Pancreas (tissue), 10 donors: ENCODE data around the gene NKD1. TPM values are rescaled to one million over a fixed set of nuclear protein-coding genes. Genes with fewer than 3 reads are reported as not detected.

ENCODE experiments used
- ATAC-seq, 4 donors: fragments of 200-7000 bp; cut with Tn5 transposase; one replicate each; pipeline versions ENCODE4 v1.8.0 to v1.9.1; 2020; ENCODE audit warnings: mild to moderate bottlenecking in 4 of 4, moderate library complexity in 4 of 4
- DNase-seq, 6 donors: peaks; one replicate each; pipeline ENCODE4 v3.0.0-alpha.2; 2020
- FAIRE-seq: peaks from 2 replicates; lab custom pipeline; 2012; peaks lifted over from hg19 to GRCh38; lab: Jason Lieb, UNC
- H3K27ac ChIP-seq, 4 donors: fragments of 200-600 bp; sonication (generic); 1 replicate in 3 of 4; 2 replicates in 1 of 4; pipeline versions ENCODE4 v1.5.0 to v1.8.0; 2020
- H3K27me3 ChIP-seq, 4 donors: fragments of 200-600 bp; one replicate each; pipeline ENCODE4 v1.8.0; 2021
- H3K36me3 ChIP-seq, 3 donors: fragments of 200-600 bp; sonication (generic) in 1 of 3; one replicate each; pipeline versions ENCODE4 v1.5.0 to v1.8.0; 2020 to 2021
- H3K4me1 ChIP-seq, 3 donors: fragments of 200-600 bp; one replicate each; pipeline ENCODE4 v1.8.0; 2021
- H3K4me3 ChIP-seq, 4 donors: fragments of 200-600 bp; sonication (generic) in 2 of 4; one replicate each; pipeline versions ENCODE4 v1.5.0 to v1.8.0; 2020 to 2021
- H3K9me3 ChIP-seq, 4 donors: fragments of 200-600 bp; one replicate each; pipeline ENCODE4 v1.8.0; 2021
- CTCF ChIP-seq, 4 donors: fragments of 200-600 bp; sonication (generic) in 3 of 4; IDR thresholded peaks; one replicate each; pipeline versions ENCODE4 v1.5.0 to v1.8.0; 2021; ENCODE audit warnings: antibody characterized with exemption in 4 of 4
- WGBS, 2 donors: extraction: QIAGEN DNeasy Blood & Tissue Kit; methylation state at CpG; one replicate each; pipeline ENCODE4 v1.1.7; 2013; 5-methylcytosine and 5-hydroxymethylcytosine counted together
- intact Hi-C, 3 donors: fragments of 100-400 bp; cut with DNase I; formaldehyde crosslinking; loops; one replicate each; pipeline versions ENCODE4 v1.11.1 to v1.14.2; 2022
- polyA plus RNA-seq, 2 donors: library from polyadenylated mRNA; stranded (reverse); fragments of 200-250 nt; gene quantifications; one replicate each; pipeline ENCODE4 v1.2.3, GENCODE V29; 2013
- total RNA-seq, 6 donors: library from RNA; stranded (reverse); fragmentation: NEBNext Ultra II Directional in 4 of 6; extraction: Animal tissue kit (Norgen Biotek cat#: 25700) in 4 of 6; gene quantifications; one replicate each; pipeline versions ENCODE4 v1.2.1 to v1.2.4, GENCODE V29; 2021 to 2023
- donor health status: healthy with polysubstance abuse.
- donor health status: DM: no; HTN: no; CAD: no; lungs with moderate emphysema.
- donor health status: DM: no; HTN: no; CAD: no.
- donor health status: control.
- donor health status: control.
- donor health status: Bipolar disorder and iron deficiency.
- donor health status: DM: yes; HTN: yes; CAD: no.
- donor health status: DM: no; HTN: no; CAD: no.
- donor health status: DM: no; HTN: no; CAD: no.
- donor health status: DM: yes; HTN: yes; CAD: no.

The NKD1 gene
- total and polyA plus RNA-seq, 8 donors: 0.45 to 5.8 (median 4.4) TPM

GRCh38 chr16:50587543-50587942 is 39.3 kb downstream of the NKD1 start:
- FAIRE-seq: no peak
- intact Hi-C loops: no loop called here
- H3K27me3 ChIP-seq: no peaks in the 10 kb centered on the region
- 96 to 98% methylated on average over 2 of the region's 2 CpGs for WGBS, 2 donors
- H3K9me3 ChIP-seq: no peaks in the 10 kb centered on the region
- peak in 1 of 6 donors; percentile 2 for DNase-seq
- TF ChIP-seq CTCF (IDR thresholded peaks at IDR 0.05): no peak
- H3K36me3 ChIP-seq: no peaks in the 10 kb centered on the region
- H3K27ac ChIP-seq: no peak overlapping the region
- no peak for ATAC-seq
- H3K4me1 ChIP-seq: peaks cover 8 to 15% (median 11%) of the 10 kb centered on the region in 3 donors
- H3K4me3 ChIP-seq: no peak overlapping the region

- H3K27ac ChIP-seq: peak overlapping the region in 1 of 4 donors; percentile 54
- no peaks in the 10 kb centered on the region for H3K27me3 ChIP-seq
- intact Hi-C loops: no loop called here
- no peak for TF ChIP-seq CTCF (IDR thresholded peaks at IDR 0.05)
- no peaks in the 10 kb centered on the region for H3K9me3 ChIP-seq
- ATAC-seq: no peak
- no peak for FAIRE-seq
- 91 to 92% methylated on average over 2 of the region's 2 CpGs for WGBS, 2 donors
- no peaks in the 10 kb centered on the region for H3K36me3 ChIP-seq
- DNase-seq: peak in 1 of 6 donors; percentile 3
- peaks cover 14 to 18% (median 14%) of the 10 kb centered on the region in 3 donors for H3K4me1 ChIP-seq
- no peak overlapping the region for H3K4me3 ChIP-seq
Measured at GRCh38 chr16:50588276-50588675, 40.1 kb downstream of the NKD1 start.

- WGBS, 2 donors: 86 to 87% methylated on average over 6 of the region's 6 CpGs
- ATAC-seq (no peak), FAIRE-seq (no peak), DNase-seq (no peak)
- Histone ChIP-seq H3K4me3 (no peak overlapping the region), H3K27ac (peak overlapping the region; percentile 23 to 73 (median 56)), H3K27me3 (no peaks in the 10 kb centered on the region), H3K9me3 (no peaks in the 10 kb centered on the region), H3K4me1 (peaks cover 14 to 18% (median 14%) of the 10 kb centered on the region in 3 donors), H3K36me3 (no peaks in the 10 kb centered on the region)
- TF ChIP-seq CTCF (IDR thresholded peaks at IDR 0.05): no peak
- intact Hi-C loops: no loop called here
Measured at GRCh38 chr16:50591209-50591608, 43.0 kb downstream of the NKD1 start.

GRCh38 chr16:50591800-50592771 is 43.9 kb downstream of the NKD1 start:
- ATAC-seq (peak; percentile 91 to 97 (median 94)), DNase-seq (peak; percentile 87 to 98 (median 98)), FAIRE-seq (no peak)
- intact Hi-C loops: no loop called here
- H3K4me3 ChIP-seq: peak overlapping the region in 1 of 4 donors; percentile 8
- H3K36me3 ChIP-seq: no peaks in the 10 kb centered on the region
- H3K27me3 ChIP-seq: no peaks in the 10 kb centered on the region
- WGBS, 2 donors: 16 to 17% methylated on average over 24 of the region's 24 CpGs
- peaks cover 14 to 18% (median 14%) of the 10 kb centered on the region in 3 donors for H3K4me1 ChIP-seq
- peak overlapping the region; percentile 38 to 73 (median 56) for H3K27ac ChIP-seq
- TF ChIP-seq CTCF (IDR thresholded peaks at IDR 0.05): peak in 1 of 4 donors; percentile 25
- no peaks in the 10 kb centered on the region for H3K9me3 ChIP-seq
